GM12891 (cell line): ENCODE data around the gene ITGA8.

ENCODE experiments used
- POLR2A ChIP-seq: IDR thresholded peaks from 2 replicates; pipeline ENCODE4 v1.6.1; 2011; ENCODE audit warnings: low read depth, low read length, control low read depth
- POLR2AphosphoS5 ChIP-seq: IDR thresholded peaks from 2 replicates; pipeline ENCODE4 v1.6.1; 2011; ENCODE audit warnings: low read depth, low read length, control low read depth
- POU2F2 ChIP-seq: IDR thresholded peaks from 2 replicates; pipeline ENCODE4 v1.6.1; 2011; ENCODE audit warnings: low read depth, mild to moderate bottlenecking, control low read depth, low read length, moderate library complexity
- TAF1 ChIP-seq: IDR thresholded peaks from 2 replicates; pipeline ENCODE4 v1.6.1; 2011; ENCODE audit warnings: low read depth, low read length, control low read depth

DNA sequence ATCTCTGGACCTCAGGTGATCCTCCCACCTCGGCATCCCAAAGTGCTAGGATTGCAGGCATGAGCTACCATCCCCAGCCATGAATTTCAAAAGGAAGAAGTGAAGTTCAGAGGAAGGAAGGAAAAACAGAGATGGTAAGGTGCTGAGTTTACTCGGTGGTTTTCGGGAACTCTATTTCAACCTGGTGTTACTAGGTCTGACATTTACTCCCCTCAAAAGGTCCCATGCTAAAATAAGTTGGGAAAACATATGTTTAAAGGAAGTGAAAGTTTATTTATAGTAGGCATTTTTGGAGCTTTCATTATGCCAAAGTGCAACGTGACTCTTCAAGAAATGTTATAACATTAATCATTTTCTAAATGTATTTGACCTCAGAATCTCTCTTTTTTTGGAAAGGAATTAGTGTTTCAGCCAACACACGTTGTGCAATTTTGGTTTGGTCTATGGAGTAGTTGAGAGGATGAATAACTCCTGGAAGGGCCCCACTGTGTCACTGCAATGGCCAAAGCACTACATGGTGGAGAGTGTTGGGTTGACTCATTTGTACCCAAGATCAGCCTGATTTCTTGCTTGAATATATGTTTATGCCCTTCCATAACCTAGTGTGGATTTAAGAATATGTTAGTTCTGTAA is 233.9 kb downstream of the ITGA8 start:
- TF ChIP-seq POLR2A (no peak), POU2F2 (no peak), POLR2AphosphoS5 (no peak), TAF1 (no peak)
